SK-N-SH treated with all-trans-retinoic acid at 6 μM for 48 hours (cell line): Measurements from ENCODE around the gene EPHX1.

ENCODE experiments used
- ARNTL ChIP-seq: fragments of 450-650 bp; formaldehyde crosslinking; IDR thresholded peaks from 2 replicates; pipeline ENCODE4 v1.5.0; 2020; ENCODE audit warnings: low read depth, mild to moderate bottlenecking, moderate library complexity, borderline replicate concordance
- BACH2 ChIP-seq: fragments of 250-450 bp; sonication (Bioruptor Pico); IDR thresholded peaks from 2 replicates; pipeline ENCODE4 v1.9.0; 2021; ENCODE audit warnings: mild to moderate bottlenecking, borderline replicate concordance
- CREB5 ChIP-seq: fragments of 250-450 bp; sonication (Bioruptor Pico); IDR thresholded peaks from 2 replicates; pipeline ENCODE4 v1.5.1; 2020; ENCODE audit warnings: low read depth, mild to moderate bottlenecking, moderate library complexity
- ESRRG ChIP-seq: fragments of 250-450 bp; sonication (Bioruptor Pico); IDR thresholded peaks from 2 replicates; pipeline ENCODE4 v1.6.1; 2021; ENCODE audit warnings: mild to moderate bottlenecking
- GLIS3 ChIP-seq: fragments of 250-450 bp; sonication (Bioruptor Pico); IDR thresholded peaks from 2 replicates; pipeline ENCODE4 v1.5.0; 2020; ENCODE audit warnings: mild to moderate bottlenecking, moderate library complexity
- ISL1 ChIP-seq: fragments of 250-450 bp; sonication (Bioruptor Pico); IDR thresholded peaks from 2 replicates; pipeline ENCODE4 v2.1.2; 2022; ENCODE audit warnings: mild to moderate bottlenecking, moderate library complexity
- PATZ1 ChIP-seq: fragments of 250-450 bp; sonication (Bioruptor Pico); IDR thresholded peaks from 2 replicates; pipeline ENCODE4 v1.8.0; 2020; ENCODE audit warnings: mild to moderate bottlenecking, moderate library complexity, borderline replicate concordance
- POU6F1 ChIP-seq: fragments of 250-450 bp; sonication (Bioruptor Pico); IDR thresholded peaks from 2 replicates; pipeline ENCODE4 v1.8.0; 2021; ENCODE audit warnings: low read depth, mild to moderate bottlenecking, moderate library complexity, borderline replicate concordance
- RARB ChIP-seq: fragments of 250-450 bp; sonication (Bioruptor Pico); IDR thresholded peaks from 2 replicates; pipeline ENCODE4 v1.8.0; 2021; ENCODE audit warnings: mild to moderate bottlenecking, moderate library complexity
- SNAI2 ChIP-seq: fragments of 250-450 bp; sonication (Bioruptor Pico); IDR thresholded peaks from 2 replicates; pipeline ENCODE4 v1.5.0; 2020; ENCODE audit warnings: mild to moderate bottlenecking, moderate library complexity
- TCF4 ChIP-seq: fragments of 250-450 bp; sonication (Bioruptor Pico); IDR thresholded peaks from 2 replicates; pipeline ENCODE4 v1.8.0; 2021; ENCODE audit warnings: mild to moderate bottlenecking, moderate library complexity, borderline replicate concordance
- ZFP3 ChIP-seq: fragments of 250-450 bp; sonication (Bioruptor Pico); IDR thresholded peaks from 2 replicates; pipeline ENCODE4 v1.5.0; 2020; ENCODE audit warnings: mild to moderate bottlenecking, moderate library complexity
- ZNF565 ChIP-seq: fragments of 450-650 bp; formaldehyde crosslinking; conservative IDR thresholded peaks from 2 replicates; pipeline ENCODE4 v1.5.0; 2020; ENCODE audit warnings: low read depth, mild to moderate bottlenecking, moderate library complexity

GRCh38 chr1:225883616-225884265, 73.8 kb downstream of the EPHX1 start:
- TF ChIP-seq PATZ1 (CRISPR knock-in tag) (no peak), POU6F1 (CRISPR knock-in tag) (no peak), ZNF565 (CRISPR knock-in tag) (no peak), ZFP3 (CRISPR knock-in tag) (no peak), TCF4 (CRISPR knock-in tag) (no peak), BACH2 (CRISPR knock-in tag) (no peak), RARB (no peak), CREB5 (no peak), SNAI2 (CRISPR knock-in tag) (no peak), ESRRG (CRISPR knock-in tag) (no peak), ISL1 (CRISPR knock-in tag) (no peak), ARNTL (no peak), GLIS3 (CRISPR knock-in tag) (no peak)
